Measurements from ENCODE around the gene ANP32B.
"Not testable (repeated sequence)": the region's sequence is repeated elsewhere in the genome, so short reads cannot be mapped to it uniquely, and the experiment has no call there.

ANP32B gene

GRCh38 chr9:97954550-97954989 is 28.6 kb upstream of the ANP32B start:
- peaks cover 5% of the 10 kb centered on the region for H3K27me3 ChIP-seq (ENCODE audit: insufficient read depth, low read length)
- H3K4me3 ChIP-seq (ENCODE audit: low read length), result no peak overlapping the region
- no peaks in the 10 kb centered on the region for H3K4me1 ChIP-seq (ENCODE audit: insufficient read depth, low read length)
- no peaks in the 10 kb centered on the region for H3K36me3 ChIP-seq (ENCODE audit: insufficient read depth, low read length)
- no peak overlapping the region for H2AFZ ChIP-seq (ENCODE audit: low read depth, low read length)
- peaks cover 4% of the 10 kb centered on the region for H3K9me3 ChIP-seq (ENCODE audit: low read length)

GRCh38 chr9:97956331-97956730 is 26.8 kb upstream of the ANP32B start:
- Histone ChIP-seq H3K9me3 (ENCODE audit: low read length) (no peaks in the 10 kb centered on the region), H3K27me3 (ENCODE audit: insufficient read depth, low read length) (peaks cover 9% of the 10 kb centered on the region), H3K4me1 (ENCODE audit: insufficient read depth, low read length) (no peaks in the 10 kb centered on the region), H3K4me3 (ENCODE audit: low read length) (no peak overlapping the region), H3K36me3 (ENCODE audit: insufficient read depth, low read length) (no peaks in the 10 kb centered on the region), H2AFZ (ENCODE audit: low read depth, low read length) (no peak overlapping the region)

GRCh38 chr9:97958812-97959511 is 24.2 kb upstream of the ANP32B start:
- H2AFZ ChIP-seq (ENCODE audit: low read depth, low read length), result no peak overlapping the region
- H3K9me3 ChIP-seq (ENCODE audit: low read length), result no peaks in the 10 kb centered on the region
- no peaks in the 10 kb centered on the region for H3K36me3 ChIP-seq (ENCODE audit: insufficient read depth, low read length)
- H3K4me1 ChIP-seq (ENCODE audit: insufficient read depth, low read length), result no peaks in the 10 kb centered on the region
- H3K27me3 ChIP-seq (ENCODE audit: insufficient read depth, low read length), result peaks cover 18% of the 10 kb centered on the region
- H3K4me3 ChIP-seq (ENCODE audit: low read length), result no peak overlapping the region

GRCh38 chr9:97959585-97959984 is 23.6 kb upstream of the ANP32B start:
- peaks cover 22% of the 10 kb centered on the region for H3K27me3 ChIP-seq (ENCODE audit: insufficient read depth, low read length)

GRCh38 chr9:97960678-97961328 is 22.3 kb upstream of the ANP32B start:
- not testable (repeated sequence) for H3K36me3 ChIP-seq (ENCODE audit: insufficient read depth, low read length); H3K4me1 ChIP-seq (ENCODE audit: insufficient read depth, low read length); H3K9me3 ChIP-seq (ENCODE audit: low read length); H3K4me3 ChIP-seq (ENCODE audit: low read length); H2AFZ ChIP-seq (ENCODE audit: low read depth, low read length)
- peaks cover 29% of the 10 kb centered on the region for H3K27me3 ChIP-seq (ENCODE audit: insufficient read depth, low read length)

More at GRCh38 chr9:97959585-97959984, 23.6 kb upstream of the ANP32B start:
- Histone ChIP-seq H3K9me3 (ENCODE audit: low read length) (no peaks in the 10 kb centered on the region), H3K4me1 (ENCODE audit: insufficient read depth, low read length) (no peaks in the 10 kb centered on the region), H3K4me3 (ENCODE audit: low read length) (no peak overlapping the region), H2AFZ (ENCODE audit: low read depth, low read length) (no peak overlapping the region), H3K36me3 (ENCODE audit: insufficient read depth, low read length) (no peaks in the 10 kb centered on the region)

- H2AFZ ChIP-seq (ENCODE audit: low read depth, low read length), result no peak overlapping the region
Measured at GRCh38 chr9:97961361-97961760, 21.8 kb upstream of the ANP32B start.

GRCh38 chr9:97962136-97962535 is 21.0 kb upstream of the ANP32B start:
- no peak overlapping the region for H3K4me3 ChIP-seq (ENCODE audit: low read length)
- H3K27me3 ChIP-seq (ENCODE audit: insufficient read depth, low read length), result peaks cover 30% of the 10 kb centered on the region
- H2AFZ ChIP-seq (ENCODE audit: low read depth, low read length), result no peak overlapping the region
- no peaks in the 10 kb centered on the region for H3K4me1 ChIP-seq (ENCODE audit: insufficient read depth, low read length)
- H3K9me3 ChIP-seq (ENCODE audit: low read length), result no peaks in the 10 kb centered on the region
- H3K36me3 ChIP-seq (ENCODE audit: insufficient read depth, low read length), result no peaks in the 10 kb centered on the region

More at GRCh38 chr9:97961361-97961760, 21.8 kb upstream of the ANP32B start:
- Histone ChIP-seq H3K36me3 (ENCODE audit: insufficient read depth, low read length) (no peaks in the 10 kb centered on the region), H3K4me1 (ENCODE audit: insufficient read depth, low read length) (no peaks in the 10 kb centered on the region), H3K27me3 (ENCODE audit: insufficient read depth, low read length) (peaks cover 30% of the 10 kb centered on the region), H3K9me3 (ENCODE audit: low read length) (no peaks in the 10 kb centered on the region), H3K4me3 (ENCODE audit: low read length) (no peak overlapping the region)

GRCh38 chr9:97962575-97962974 is 20.6 kb upstream of the ANP32B start:
- Histone ChIP-seq H3K36me3 (ENCODE audit: insufficient read depth, low read length) (no peaks in the 10 kb centered on the region), H3K4me1 (ENCODE audit: insufficient read depth, low read length) (no peaks in the 10 kb centered on the region), H3K9me3 (ENCODE audit: low read length) (no peaks in the 10 kb centered on the region), H2AFZ (ENCODE audit: low read depth, low read length) (no peak overlapping the region), H3K27me3 (ENCODE audit: insufficient read depth, low read length) (peaks cover 30% of the 10 kb centered on the region), H3K4me3 (ENCODE audit: low read length) (no peak overlapping the region)

GRCh38 chr9:97963232-97963631 is 19.9 kb upstream of the ANP32B start:
- Histone ChIP-seq H3K27me3 (ENCODE audit: insufficient read depth, low read length) (peaks cover 30% of the 10 kb centered on the region), H3K4me3 (ENCODE audit: low read length) (no peak overlapping the region), H3K9me3 (ENCODE audit: low read length) (no peaks in the 10 kb centered on the region), H2AFZ (ENCODE audit: low read depth, low read length) (no peak overlapping the region), H3K4me1 (ENCODE audit: insufficient read depth, low read length) (no peaks in the 10 kb centered on the region), H3K36me3 (ENCODE audit: insufficient read depth, low read length) (no peaks in the 10 kb centered on the region)

- Histone ChIP-seq H3K4me3 (ENCODE audit: low read length) (no peak overlapping the region), H3K9me3 (ENCODE audit: low read length) (no peaks in the 10 kb centered on the region), H3K4me1 (ENCODE audit: insufficient read depth, low read length) (no peaks in the 10 kb centered on the region), H3K36me3 (ENCODE audit: insufficient read depth, low read length) (no peaks in the 10 kb centered on the region), H3K27me3 (ENCODE audit: insufficient read depth, low read length) (peaks cover 26% of the 10 kb centered on the region), H2AFZ (ENCODE audit: low read depth, low read length) (no peak overlapping the region)
Measured at GRCh38 chr9:97964901-97965300, 18.2 kb upstream of the ANP32B start.

GRCh38 chr9:97966493-97966892 is 16.6 kb upstream of the ANP32B start:
- H3K4me1 ChIP-seq (ENCODE audit: insufficient read depth, low read length), result no peaks in the 10 kb centered on the region
- H3K36me3 ChIP-seq (ENCODE audit: insufficient read depth, low read length), result no peaks in the 10 kb centered on the region
- H3K4me3 ChIP-seq (ENCODE audit: low read length), result no peak overlapping the region
- H3K9me3 ChIP-seq (ENCODE audit: low read length), result no peaks in the 10 kb centered on the region
- no peak overlapping the region for H2AFZ ChIP-seq (ENCODE audit: low read depth, low read length)
- H3K27me3 ChIP-seq (ENCODE audit: insufficient read depth, low read length), result peaks cover 26% of the 10 kb centered on the region

- Histone ChIP-seq H2AFZ (ENCODE audit: low read depth, low read length) (no peak overlapping the region), H3K27me3 (ENCODE audit: insufficient read depth, low read length) (peaks cover 16% of the 10 kb centered on the region), H3K9me3 (ENCODE audit: low read length) (no peaks in the 10 kb centered on the region), H3K4me1 (ENCODE audit: insufficient read depth, low read length) (no peaks in the 10 kb centered on the region), H3K4me3 (ENCODE audit: low read length) (no peak overlapping the region), H3K36me3 (ENCODE audit: insufficient read depth, low read length) (no peaks in the 10 kb centered on the region)
Measured at GRCh38 chr9:97969014-97969413, 14.1 kb upstream of the ANP32B start.

- Histone ChIP-seq H3K4me3 (ENCODE audit: low read length) (no peak overlapping the region), H2AFZ (ENCODE audit: low read depth, low read length) (no peak overlapping the region), H3K27me3 (ENCODE audit: insufficient read depth, low read length) (peaks cover 11% of the 10 kb centered on the region), H3K9me3 (ENCODE audit: low read length) (no peaks in the 10 kb centered on the region), H3K36me3 (ENCODE audit: insufficient read depth, low read length) (no peaks in the 10 kb centered on the region), H3K4me1 (ENCODE audit: insufficient read depth, low read length) (no peaks in the 10 kb centered on the region)
Measured at GRCh38 chr9:97970165-97970564, 13.0 kb upstream of the ANP32B start.
